GM19238 (cell line): ENCODE results near the gene AP5Z1.
"Not testable (repeated sequence)": the region's sequence is repeated elsewhere in the genome, so short reads cannot be mapped to it uniquely, and the experiment has no call there.

Source experiments
- DNase-seq: peaks from one replicate; pipeline ENCODE4 v3.0.0; 2011; ENCODE audit warnings: low spot score; ENCODE audit not compliant: insufficient read length

AP5Z1 gene

GRCh38 chr7:4800926-4801838, 25.8 kb downstream of the AP5Z1 start:
- no peak for DNase-seq

DNA sequence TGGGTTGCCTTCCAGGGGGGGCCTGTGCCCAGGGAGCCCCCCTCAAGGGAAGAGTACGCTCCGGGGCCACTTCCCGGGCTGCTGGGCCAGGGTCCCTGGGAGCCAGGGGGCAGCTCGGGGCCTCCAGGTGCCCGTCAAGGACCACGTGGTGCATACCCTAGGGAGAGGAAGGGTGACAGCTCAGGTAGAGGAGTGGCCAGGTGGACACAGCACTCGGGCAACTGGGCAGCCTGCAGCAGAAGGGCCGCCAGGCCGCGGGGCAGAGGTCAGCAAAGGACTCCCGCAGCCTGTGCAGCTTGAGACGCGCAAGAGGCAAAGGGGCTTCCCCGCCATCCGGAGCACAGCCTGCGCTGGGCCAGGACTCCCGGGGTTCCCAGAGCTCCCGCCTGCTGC, 26.4 kb downstream of the AP5Z1 start:
- DNase-seq, result no peak

GRCh38 chr7:4802577-4802976, 27.2 kb downstream of the AP5Z1 start:
- not testable (repeated sequence) for DNase-seq

- DNase-seq, result no peak
Observed at GRCh38 chr7:4803397-4804241, 28.2 kb downstream of the AP5Z1 start.

GRCh38 chr7:4805110-4805983, 29.9 kb downstream of the AP5Z1 start:
- DNase-seq, result no peak

DNA sequence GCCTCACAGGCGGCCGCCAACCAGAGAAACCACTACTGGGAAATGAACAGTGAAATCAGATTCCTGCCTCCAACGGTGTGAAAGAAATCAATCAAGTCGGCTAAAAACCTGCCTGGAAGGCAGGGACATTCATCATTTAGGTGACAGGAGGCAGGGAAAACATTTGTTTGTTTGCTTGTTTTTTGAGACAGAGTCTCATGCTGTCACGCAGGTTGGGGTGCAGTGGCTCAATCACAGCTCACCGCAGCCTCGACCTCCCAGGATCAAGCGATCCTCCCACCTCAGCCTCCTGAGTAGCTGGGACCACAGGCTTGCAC, 30.5 kb downstream of the AP5Z1 start:
- DNase-seq, result no peak

- DNase-seq, result no peak
Observed at GRCh38 chr7:4806983-4807597, 31.7 kb downstream of the AP5Z1 start.

DNA sequence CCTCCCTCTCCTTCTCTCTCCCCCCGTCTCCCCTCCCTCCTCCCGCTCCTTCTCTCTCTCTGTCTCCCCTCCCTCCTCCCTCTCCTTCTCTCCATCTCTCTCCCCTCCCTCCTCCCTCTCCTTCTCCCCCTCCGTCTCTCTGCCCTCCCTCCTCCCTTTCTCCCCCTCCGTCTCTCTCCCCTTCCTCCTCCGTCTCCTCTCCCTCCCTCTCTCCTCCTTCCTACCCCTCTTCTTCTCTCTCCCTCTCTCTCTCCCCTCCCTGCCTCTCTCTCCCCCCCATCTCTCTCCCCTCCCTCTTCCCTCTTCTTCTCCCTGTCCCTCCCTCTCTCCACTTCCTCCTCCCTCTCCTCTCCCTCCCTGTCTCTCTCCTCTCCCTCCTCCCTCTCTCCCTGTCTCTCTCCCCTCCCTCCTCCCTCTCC, 32.2 kb downstream of the AP5Z1 start:
- no peak for DNase-seq

GRCh38 chr7:4808026-4808425, 32.6 kb downstream of the AP5Z1 start:
- DNase-seq, result no peak

DNA sequence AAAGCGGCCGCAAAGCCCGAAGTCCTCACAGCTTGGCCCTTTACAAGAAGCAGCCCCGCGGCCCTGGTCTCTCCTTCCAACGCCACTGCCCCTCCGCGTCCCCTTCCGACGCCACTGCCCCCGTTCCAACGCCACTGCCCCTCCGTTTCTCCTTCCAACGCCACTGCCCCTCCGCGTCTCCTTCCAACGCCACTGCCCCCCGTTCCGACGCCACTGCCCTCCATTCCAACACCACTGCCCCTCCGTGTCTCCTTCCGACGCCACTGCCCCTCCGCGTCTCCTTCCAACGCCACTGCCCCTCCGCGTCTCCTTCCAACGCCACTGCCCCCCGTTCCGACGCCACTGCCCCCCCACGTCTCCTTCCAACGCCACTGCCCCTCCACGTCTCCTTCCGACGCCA, 33.1 kb downstream of the AP5Z1 start:
- no peak for DNase-seq

DNA sequence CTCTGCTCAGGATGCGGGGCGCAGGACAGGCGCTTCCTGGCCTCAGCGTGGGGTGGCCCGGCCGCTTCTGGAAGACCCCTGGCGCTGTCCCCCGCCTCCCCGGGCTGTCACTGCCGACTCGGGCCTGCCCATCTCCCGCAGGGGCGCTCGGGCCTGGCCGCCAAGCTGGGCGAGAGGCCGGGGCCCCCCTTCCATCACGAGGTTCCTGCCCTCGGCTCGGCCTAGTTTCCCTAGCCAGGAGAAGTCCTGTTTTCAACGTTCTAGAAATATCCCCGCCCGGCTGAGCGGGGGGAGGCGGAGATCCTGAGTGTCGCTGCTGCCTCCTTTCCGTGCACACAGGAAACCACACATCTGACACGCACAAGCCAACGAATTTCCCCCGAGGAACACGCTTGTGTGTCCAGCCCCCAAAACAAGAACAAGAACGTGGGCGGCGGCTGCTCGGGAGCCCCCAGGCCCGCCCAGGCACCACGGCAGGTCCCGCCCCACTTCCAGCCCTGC, 33.7 kb downstream of the AP5Z1 start:
- DNase-seq, result no peak

GRCh38 chr7:4809666-4810065, 34.2 kb downstream of the AP5Z1 start:
- DNase-seq, result no peak

DNA sequence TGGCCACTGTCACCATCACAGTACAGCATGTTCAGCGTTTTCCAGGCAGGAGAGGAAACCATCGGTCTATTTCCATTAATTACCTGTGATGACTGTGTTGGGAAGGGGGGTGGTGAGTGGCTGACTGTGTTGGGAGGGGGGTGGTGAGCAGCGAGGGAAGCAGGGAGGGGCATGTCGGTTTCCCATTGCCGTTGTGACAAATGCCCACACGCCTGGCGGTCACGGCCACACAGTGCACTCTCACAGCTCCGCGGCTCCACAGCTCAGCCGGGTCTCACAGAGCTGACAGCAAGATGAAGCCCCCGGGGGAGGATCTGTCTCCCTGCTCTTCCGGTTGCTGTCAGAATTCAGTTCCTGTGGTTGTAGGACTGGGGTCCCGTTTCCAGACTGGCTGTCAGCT, 39.0 kb downstream of the AP5Z1 start:
- DNase-seq, result no peak

DNA sequence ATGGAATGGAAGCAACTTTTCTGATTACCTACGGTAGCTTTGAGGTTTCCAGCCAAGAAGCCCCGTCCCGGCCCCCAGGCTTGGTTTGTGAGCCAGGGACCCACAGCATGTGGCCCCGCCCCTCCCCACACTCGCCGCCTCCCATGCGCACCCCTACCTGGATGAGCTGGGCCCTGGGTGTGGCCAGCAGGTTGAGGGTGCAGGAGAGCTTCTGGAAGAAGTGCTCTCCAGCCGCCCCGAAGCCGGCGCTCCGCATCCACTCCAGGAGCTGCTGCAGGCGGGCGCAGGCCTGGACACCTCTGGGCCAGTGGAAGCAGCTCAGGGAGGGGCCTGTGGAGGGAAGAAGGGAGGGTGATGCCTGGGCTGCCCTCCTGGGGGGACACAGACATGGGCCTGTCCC, 39.7 kb downstream of the AP5Z1 start:
- DNase-seq, result no peak

GRCh38 chr7:4815609-4816418, 40.4 kb downstream of the AP5Z1 start:
- DNase-seq, result no peak

DNA sequence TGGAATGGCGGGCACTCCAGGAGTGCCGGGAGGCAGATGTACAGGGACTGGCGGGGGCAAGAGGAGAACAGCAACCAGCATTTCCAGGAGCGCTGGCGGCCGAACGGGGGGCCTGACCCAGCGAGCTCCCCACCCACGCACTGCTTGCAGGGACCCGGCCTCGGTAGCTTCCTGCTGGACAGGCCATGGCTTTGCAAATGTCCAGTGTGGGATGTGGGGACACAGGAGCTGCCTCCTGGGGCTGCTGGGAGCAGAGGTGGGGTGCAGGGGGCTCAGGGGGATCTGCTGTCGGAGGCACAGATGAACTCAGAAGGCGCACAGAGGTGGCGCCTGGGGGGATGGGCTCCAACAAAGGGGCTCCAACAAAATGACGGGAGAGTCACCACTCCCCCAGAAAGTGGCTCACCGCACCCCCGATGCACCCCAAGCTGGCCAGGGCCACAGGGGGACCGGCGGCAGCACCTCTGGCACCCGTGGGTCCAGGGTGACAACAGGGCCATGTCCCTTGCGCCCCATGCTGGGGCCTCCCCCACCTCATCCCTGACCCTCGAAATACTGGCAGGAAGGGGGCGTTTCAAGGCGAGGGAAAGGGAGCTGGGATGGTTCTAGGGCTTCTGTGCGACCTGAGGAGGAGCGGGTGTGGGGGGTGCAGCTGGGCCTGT, 41.1 kb downstream of the AP5Z1 start:
- DNase-seq, result no peak

DNA sequence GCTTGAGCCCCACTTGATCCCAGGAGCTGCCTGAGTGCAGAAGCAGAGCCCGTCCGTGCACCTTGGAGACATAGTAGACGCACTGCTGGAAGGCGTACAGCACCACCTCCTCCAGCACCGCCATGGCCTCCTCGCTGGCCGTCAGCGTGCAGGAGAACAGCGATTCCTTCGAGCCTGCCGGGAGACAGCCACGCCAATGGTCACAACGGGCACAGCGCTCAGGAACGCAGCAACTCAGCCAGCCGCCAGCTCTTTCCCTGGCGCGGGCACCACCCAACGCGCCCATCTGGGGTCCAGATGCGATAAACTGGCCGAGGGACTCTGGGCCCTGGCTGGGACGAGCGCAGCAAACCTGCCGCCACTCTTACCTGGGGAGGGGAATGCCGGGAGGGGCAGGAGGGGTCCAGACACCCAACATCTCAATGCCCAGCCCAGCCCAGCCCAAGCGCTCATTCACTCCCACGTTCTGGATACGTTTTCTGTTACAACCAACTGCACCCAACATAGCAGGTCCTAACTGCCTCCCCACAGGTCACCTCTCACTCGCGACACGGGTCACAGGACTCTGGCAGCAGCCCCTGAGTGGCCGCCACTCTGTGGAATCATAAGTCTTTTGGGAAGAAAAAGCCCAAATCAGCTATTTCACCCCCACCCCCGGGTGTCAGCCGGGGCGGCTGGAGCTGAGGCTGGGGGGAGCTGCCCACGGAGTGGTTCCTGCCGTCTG, 41.9 kb downstream of the AP5Z1 start:
- DNase-seq, result no peak

GRCh38 chr7:4818000-4818794, 42.8 kb downstream of the AP5Z1 start:
- DNase-seq, result no peak
